H1 (cell line): Measurements from ENCODE around the gene SSR1. TPM values are rescaled to one million over a fixed set of nuclear protein-coding genes. Genes with fewer than 3 reads are reported as not detected.

ENCODE experiments used
- CTCF ChIA-PET: fragments of 300-600 bp; sonication (Branson Sonifier 250); formaldehyde crosslinking; loops from one replicate; lab custom pipeline; 2021; ENCODE audit not compliant: partially characterized antibody; lab: Charles Lee
- POLR2A ChIA-PET: fragments of 300-600 bp; sonication (Branson Sonifier 250); formaldehyde crosslinking; loops from one replicate; lab custom pipeline; 2021; ENCODE audit warnings: inconsistent platforms; ENCODE audit not compliant: partially characterized antibody; lab: Charles Lee
- DNase-seq, 2 experiments: peaks; one replicate each; pipeline versions ENCODE4 v3.0.0 to v3.0.0-alpha.2; 2010 to 2022; ENCODE audit warnings: low spot score in 2 of 2, low read depth in 1 of 2, mixed read lengths in 1 of 2
- FAIRE-seq: peaks from 2 replicates; lab custom pipeline; 2011; peaks lifted over from hg19 to GRCh38; lab: Jason Lieb, UNC
- H2AFZ ChIP-seq: 2 replicates; pipeline ENCODE4 v1.8.1; 2012; ENCODE audit warnings: low read length, inconsistent platforms
- H2AK5ac ChIP-seq: 2 replicates; pipeline ENCODE4 v1.6.1; 2013; ENCODE audit warnings: low read depth, low read length
- H2BK120ac ChIP-seq: replicated peaks from 2 replicates; pipeline ENCODE3; 2013; ENCODE audit warnings: low read depth, low read length, inconsistent platforms
- H2BK12ac ChIP-seq: 2 replicates; pipeline ENCODE4 v1.6.1; 2013; ENCODE audit warnings: low read depth, low read length
- H2BK15ac ChIP-seq: 2 replicates; pipeline ENCODE4 v1.6.1; 2013; ENCODE audit warnings: low read length
- H2BK20ac ChIP-seq: 2 replicates; pipeline ENCODE4 v1.6.1; 2013; ENCODE audit warnings: low read length
- H2BK5ac ChIP-seq: 2 replicates; pipeline ENCODE4 v1.6.1; 2013; ENCODE audit warnings: low read depth, low read length
- H3K14ac ChIP-seq: 2 replicates; pipeline ENCODE4 v1.6.1; 2013; ENCODE audit warnings: inconsistent platforms; ENCODE audit not compliant: insufficient read length
- H3K18ac ChIP-seq: 2 replicates; pipeline ENCODE4 v1.6.1; 2013; ENCODE audit warnings: low read length; ENCODE audit errors: extremely low read depth
- H3K23ac ChIP-seq: 2 replicates; pipeline ENCODE4 v1.6.1; 2013; ENCODE audit warnings: inconsistent platforms; ENCODE audit not compliant: insufficient read length
- H3K23me2 ChIP-seq: 2 replicates; pipeline ENCODE4 v1.6.1; 2013; ENCODE audit warnings: low read depth, low read length
- H3K27ac ChIP-seq: 2 replicates; pipeline ENCODE4 v1.6.1; 2011; ENCODE audit warnings: low read depth, low read length, inconsistent platforms
- H3K27me3 ChIP-seq, 4 experiments: replicated peaks in 1 of 4; 1 replicate in 1 of 4; 2 replicates in 3 of 4; pipeline versions ENCODE4 v1.6.1 to v1.8.1; 2011 to 2013; ENCODE audit warnings: low read length in 3 of 4, mild to moderate bottlenecking in 3 of 4, inconsistent platforms in 2 of 4, mixed read lengths in 2 of 4, moderate library complexity in 1 of 4; ENCODE audit not compliant: control insufficient read depth in 3 of 4, insufficient read depth in 3 of 4; ENCODE audit errors: extremely low read depth in 1 of 4
- H3K36me3 ChIP-seq, 4 experiments: 2 replicates each; pipeline versions ENCODE4 v1.6.1 to v1.8.1; 2011 to 2013; ENCODE audit warnings: mild to moderate bottlenecking in 4 of 4, low read length in 3 of 4, moderate library complexity in 2 of 4, control low read depth in 1 of 4, inconsistent platforms in 1 of 4; ENCODE audit not compliant: insufficient read depth in 4 of 4, control insufficient read depth in 2 of 4
- H3K4ac ChIP-seq: replicated peaks from 2 replicates; pipeline ENCODE3; 2013; ENCODE audit warnings: low read length, low read depth, mixed read lengths, inconsistent platforms; ENCODE audit not compliant: insufficient read length
- H3K4me1 ChIP-seq, 4 experiments: replicated peaks in 1 of 4; 1 replicate in 1 of 4; 2 replicates in 3 of 4; pipeline versions ENCODE4 v1.6.1 to v1.8.1; 2011 to 2013; ENCODE audit warnings: low read length in 3 of 4, inconsistent platforms in 2 of 4, mixed read lengths in 1 of 4; ENCODE audit not compliant: insufficient read depth in 4 of 4, control insufficient read depth in 3 of 4
- H3K4me2 ChIP-seq, 2 experiments: 2 replicates each; pipeline versions ENCODE4 v1.6.1 to v1.8.1; 2011 to 2013; ENCODE audit warnings: low read depth in 2 of 2, low read length in 2 of 2, control low read depth in 1 of 2, inconsistent platforms in 1 of 2, mild to moderate bottlenecking in 1 of 2; ENCODE audit not compliant: insufficient read depth in 1 of 2
- H3K4me3 ChIP-seq, 4 experiments: fragments of 200-600, 300-600 bp in 1 of 4; sonication (generic), shearing (Covaris generic), sonication (Bioruptor Twin) in 1 of 4; 2 replicates each; pipeline versions ENCODE4 v1.5.1 to v1.8.1; 2011 to 2016; ENCODE audit warnings: low read length in 4 of 4, low read depth in 3 of 4, control low read depth in 2 of 4, inconsistent platforms in 2 of 4, mild to moderate bottlenecking in 2 of 4, mixed read lengths in 1 of 4, moderate library complexity in 1 of 4; ENCODE audit not compliant: insufficient read depth in 2 of 4; ENCODE audit errors: extremely low read depth in 1 of 4
- H3K56ac ChIP-seq: replicated peaks from 2 replicates; pipeline ENCODE3; 2013; ENCODE audit warnings: low read depth, mild to moderate bottlenecking, mixed read lengths, low read length, inconsistent platforms; ENCODE audit not compliant: insufficient read length
- H3K79me1 ChIP-seq: 2 replicates; pipeline ENCODE4 v1.6.1; 2013; ENCODE audit warnings: low read depth, low read length, control low read depth
- H3K79me2 ChIP-seq, 2 experiments: 2 replicates each; pipeline versions ENCODE4 v1.6.1 to v1.8.1; 2012 to 2013; ENCODE audit warnings: low read length in 2 of 2, mild to moderate bottlenecking in 2 of 2, inconsistent platforms in 1 of 2; ENCODE audit not compliant: insufficient read depth in 2 of 2, control insufficient read depth in 1 of 2
- H3K9ac ChIP-seq, 4 experiments: replicated peaks in 1 of 4; 1 replicate in 1 of 4; 2 replicates in 3 of 4; pipeline versions ENCODE4 v1.6.1 to v1.8.1; 2011 to 2013; ENCODE audit warnings: low read depth in 3 of 4, low read length in 3 of 4, control low read depth in 2 of 4, mild to moderate bottlenecking in 2 of 4, moderate library complexity in 2 of 4, inconsistent platforms in 1 of 4; ENCODE audit errors: extremely low read depth in 1 of 4
- H3K9me3 ChIP-seq, 2 experiments: 2 replicates each; pipeline versions ENCODE4 v1.6.1 to v1.8.1; 2012 to 2013; ENCODE audit warnings: mild to moderate bottlenecking in 2 of 2, moderate library complexity in 2 of 2, control low read depth in 1 of 2, inconsistent platforms in 1 of 2, low read depth in 1 of 2, low read length in 1 of 2, mixed read lengths in 1 of 2; ENCODE audit not compliant: insufficient read depth in 2 of 2
- H4K20me1 ChIP-seq, 2 experiments: replicated peaks in 1 of 2; 2 replicates each; pipeline versions ENCODE3 to v1.8.1; 2011 to 2013; ENCODE audit warnings: inconsistent platforms in 2 of 2, low read length in 2 of 2, mild to moderate bottlenecking in 1 of 2; ENCODE audit not compliant: insufficient read depth in 2 of 2, control insufficient read depth in 1 of 2
- H4K5ac ChIP-seq: 2 replicates; pipeline ENCODE4 v1.6.1; 2013; ENCODE audit warnings: low read length, low read depth, mixed read lengths, inconsistent platforms; ENCODE audit not compliant: insufficient read length
- H4K8ac ChIP-seq: 2 replicates; pipeline ENCODE4 v1.8.0; 2013; ENCODE audit warnings: mild to moderate bottlenecking, moderate library complexity, low read length, inconsistent platforms; ENCODE audit not compliant: insufficient read depth; ENCODE audit errors: extremely low read depth
- H4K91ac ChIP-seq: replicated peaks from 2 replicates; pipeline ENCODE3; 2013; ENCODE audit warnings: low read length, mixed read lengths, inconsistent platforms; ENCODE audit not compliant: insufficient read length
- BRCA1 ChIP-seq: IDR thresholded peaks from 2 replicates; pipeline ENCODE4 v1.6.1; 2012; ENCODE audit warnings: low read depth, low read length, improper control_type of control experiment
- CBX8 ChIP-seq: fragments of 300-800, 300-1000 bp; sonication (generic); IDR thresholded peaks from 2 replicates; pipeline ENCODE4 v1.7.1; 2016; ENCODE audit warnings: low read depth, low read length, borderline replicate concordance
- EP300 ChIP-seq, 2 experiments: IDR thresholded peaks; 1 replicate in 1 of 2; 2 replicates in 1 of 2; pipeline ENCODE4 v1.6.1; 2011 to 2012; ENCODE audit warnings: low read depth in 2 of 2, low read length in 2 of 2, mild to moderate bottlenecking in 2 of 2, borderline replicate concordance in 1 of 2, inconsistent platforms in 1 of 2, moderate library complexity in 1 of 2
- KDM1A ChIP-seq: fragments of 200-600, 300-600 bp; sonication (generic); IDR thresholded peaks from 2 replicates; pipeline ENCODE4 v1.7.1; 2016; ENCODE audit warnings: mild to moderate bottlenecking, low read length, borderline replicate concordance
- POU5F1 ChIP-seq: IDR thresholded peaks from 2 replicates; pipeline ENCODE4 v1.6.1; 2011; ENCODE audit warnings: low read depth, mild to moderate bottlenecking, low read length, moderate library complexity
- SAP30 ChIP-seq: fragments of 300-600 bp; sonication (generic); IDR thresholded peaks from 2 replicates; pipeline ENCODE4 v1.7.1; 2012; ENCODE audit warnings: low read length, moderate library complexity, mild to moderate bottlenecking, inconsistent platforms; ENCODE audit not compliant: insufficient read depth, insufficient replicate concordance
- SIN3A ChIP-seq, 2 experiments: IDR thresholded peaks in 1 of 2; conservative IDR thresholded peaks in 1 of 2; 2 replicates each; pipeline ENCODE4 v1.6.1; 2011 to 2012; ENCODE audit warnings: low read length in 2 of 2, improper control_type of control experiment in 1 of 2, low read depth in 1 of 2, mild to moderate bottlenecking in 1 of 2
- SIRT6 ChIP-seq: IDR thresholded peaks from one replicate; pipeline ENCODE4 v1.7.1; 2012; ENCODE audit warnings: low read length, inconsistent platforms
- SIX5 ChIP-seq: IDR thresholded peaks from 2 replicates; pipeline ENCODE4 v1.6.1; 2011; ENCODE audit warnings: mild to moderate bottlenecking, low read depth, low read length
- TAF7 ChIP-seq: optimal IDR thresholded peaks from 2 replicates; pipeline ENCODE3; 2011; ENCODE audit warnings: low read depth, mild to moderate bottlenecking, inconsistent platforms, low read length, moderate library complexity, borderline replicate concordance
- USF2 ChIP-seq: IDR thresholded peaks from 2 replicates; pipeline ENCODE4 v1.6.1; 2011; ENCODE audit warnings: low read length, improper control_type of control experiment
- YY1 ChIP-seq: IDR thresholded peaks from 2 replicates; pipeline ENCODE4 v1.6.1; 2011; ENCODE audit warnings: low read depth, mild to moderate bottlenecking, low read length
- WGBS, 2 experiments: shearing (Covaris generic) in 1 of 2; methylation state at CpG; one replicate each; pipeline versions ENCODE4 v1.1.6 to v1.1.7; 2013 to 2015; ENCODE audit warnings: low lambda C conversion rate in 2 of 2, mixed read lengths in 2 of 2, inconsistent platforms in 1 of 2, low coverage in 1 of 2, missing lambda C conversion rate in 1 of 2; ENCODE audit not compliant: insufficient replicate concordance in 2 of 2, insufficient coverage in 1 of 2, insufficient read length in 1 of 2; ENCODE audit errors: extremely low coverage in 1 of 2, missing lambda C conversion rate in 1 of 2; 5-methylcytosine and 5-hydroxymethylcytosine counted together
- polyA plus RNA-seq, 7 experiments: library from polyadenylated mRNA; depleted of rRNA in 3 of 7; stranded (reverse) in 5 of 7; unstranded in 2 of 7; fragments of >200 nt in 5 of 7; fragments of 200-250 nt in 2 of 7; gene quantifications; 1 replicate in 5 of 7; 2 replicates in 1 of 7; 4 replicates in 1 of 7; pipeline versions ENCODE4 v1.2.1 to v1.2.3, GENCODE V29; 2011 to 2013; ENCODE audit warnings: missing spikeins in 2 of 7, mixed read lengths in 2 of 7
- total RNA-seq: library from RNA; stranded (reverse); fragmentation: NEBNext Ultra II Directional; extraction: Animal tissue kit (Norgen Biotek cat#: 25700); gene quantifications from 2 replicates; pipeline ENCODE4 v1.2.1, GENCODE V29; 2021

SSR1 gene
- total and polyA plus RNA-seq, 2 of the 8 experiments (the other 6 are each of a cell fraction or from before 2014, with no cell fraction given) = 26.6 to 117 TPM

GRCh38 chr6:7267466-7268091 lies 45.4 kb downstream of the SSR1 start:
- Histone ChIP-seq H2BK120ac (no peak overlapping the region), H3K79me2 (no peaks in the 10 kb centered on the region), H3K9ac (no peak overlapping the region), H3K56ac (no peak overlapping the region), H2BK20ac (no peak overlapping the region), H3K4me1 (no peaks in the 10 kb centered on the region), H3K79me1 (no peaks in the 10 kb centered on the region), H2BK15ac (no peak overlapping the region), H4K91ac (no peak overlapping the region), H2AK5ac (no peak overlapping the region), H3K4ac (no peak overlapping the region), H3K9me3 (no peaks in the 10 kb centered on the region), H3K4me2 (no peak overlapping the region), H3K27me3 (no peaks in the 10 kb centered on the region), H2BK12ac (no peak overlapping the region), H4K20me1 (no peaks in the 10 kb centered on the region), H3K18ac (peak overlapping the region; percentile 48; the same call in 1 of the 2 replicates), H3K4me3 (no peak overlapping the region), H4K5ac (no peak overlapping the region), H3K36me3 (no peaks in the 10 kb centered on the region), H3K23me2 (no peaks in the 10 kb centered on the region), H4K8ac (no peak overlapping the region), H2BK5ac (no peak overlapping the region), H3K27ac (no peak overlapping the region), H3K14ac (no peak overlapping the region), H3K23ac (no peak overlapping the region), H2AFZ (no peak overlapping the region)
- DNase-seq = no peak
- CTCF ChIA-PET = interaction anchor here (1.0 kb wide), 1 partner anchor 9 kb away, joined by 3 read pairs; no protein-coding TSS in a partner anchor
- WGBS, 2 experiments = 86% methylated on average over 13 of the region's 13 CpGs; no CpG with 5 or more reads in 1 of the 2 experiments
- FAIRE-seq = no peak
- POLR2A ChIA-PET = interaction anchor here (1.3 kb wide), 1 partner anchor 18 kb away, joined by 3 read pairs; no protein-coding TSS in a partner anchor
- TF ChIP-seq USF2 = no peak
- TF ChIP-seq CBX8 = no peak
- no peak for TF ChIP-seq SIN3A (conservative IDR thresholded peaks at IDR 0.05 in 1 of 2, IDR thresholded peaks at IDR 0.05 in 1 of 2; ENCODE audit: low read depth in 1 of 2, low read length in 2 of 2)
- TF ChIP-seq TAF7 = no peak
- TF ChIP-seq SIX5 = no peak
- TF ChIP-seq KDM1A = no peak
- TF ChIP-seq YY1 = no peak
- no peak for TF ChIP-seq BRCA1
- TF ChIP-seq EP300 (IDR thresholded peaks at IDR 0.05; ENCODE audit: borderline replicate concordance in 1 of 2, low read depth in 2 of 2, low read length in 2 of 2) = no peak
- TF ChIP-seq POU5F1 = no peak
- TF ChIP-seq SIRT6 = no peak
- TF ChIP-seq SAP30 = no peak
